Lung microvascular endothelial cell (primary cell): ENCODE data around the gene DENND1C. TPM values are rescaled to one million over a fixed set of nuclear protein-coding genes. Genes with fewer than 3 reads are reported as not detected.
"Not testable (repeated sequence)": the region's sequence is repeated elsewhere in the genome, so short reads cannot be mapped to it uniquely, and the experiment has no call there.

ENCODE experiments used
- DNase-seq, 2 donors: peaks; one replicate each; pipeline versions ENCODE4 v3.0.0 to v3.0.0-alpha.2; 2010; ENCODE audit warnings: low read depth in 2 of 2
- total RNA-seq: library from RNA; depleted of rRNA; stranded (reverse); fragments of >200 nt; gene quantifications from 2 replicates; pipeline ENCODE4 v1.2.1, GENCODE V29; 2014

The DENND1C gene
- total RNA-seq, 1 donor from 2014 or later: not detected

- not testable (repeated sequence) for DNase-seq
Measured at GRCh38 chr19:6508028-6508771, 26.6 kb upstream of the DENND1C start.

GRCh38 chr19:6503407-6504201 lies 22.0 kb upstream of the DENND1C start:
- DNase-seq: no peak

- no peak for DNase-seq
Measured at GRCh38 chr19:6501740-6502648, 20.4 kb upstream of the DENND1C start, which contains the start of gene TUBB4A. Gene TUBB4A, minus strand, starts transcription at chr19:6502309. Its CDS starts 97 bp downstream, at chr19:6502212.

GRCh38 chr19:6500837-6501739 lies 19.5 kb upstream of the DENND1C start:
- no peak for DNase-seq

- DNase-seq: no peak
Measured at GRCh38 chr19:6499052-6499790, 17.6 kb upstream of the DENND1C start.

- DNase-seq: no peak
Measured at GRCh38 chr19:6498294-6499036, 16.9 kb upstream of the DENND1C start.

GRCh38 chr19:6495947-6496346 lies 14.4 kb upstream of the DENND1C start:
- DNase-seq: no peak

GRCh38 chr19:6494438-6495036 lies 12.9 kb upstream of the DENND1C start:
- DNase-seq: no peak

GRCh38 chr19:6491802-6492592 lies 10.4 kb upstream of the DENND1C start:
- no peak for DNase-seq

- DNase-seq: no peak
Measured at GRCh38 chr19:6490134-6490533, 8.5 kb upstream of the DENND1C start.

- DNase-seq: no peak
Measured at GRCh38 chr19:6489278-6490061, 7.9 kb upstream of the DENND1C start.

GRCh38 chr19:6484831-6485230 lies 3.2 kb upstream of the DENND1C start:
- DNase-seq: no peak

GRCh38 chr19:6484230-6484629 lies 2.6 kb upstream of the DENND1C start:
- DNase-seq: no peak

- DNase-seq: no peak
Measured at GRCh38 chr19:6483235-6483634, 1.6 kb upstream of the DENND1C start.

GRCh38 chr19:6482343-6482686 lies 728 bp upstream of the DENND1C start:
- no peak for DNase-seq

GRCh38 chr19:6480848-6481415 lies 655 bp downstream of the DENND1C start:
- DNase-seq: no peak

- no peak for DNase-seq
Measured at GRCh38 chr19:6479836-6480398, 1.7 kb downstream of the DENND1C start.
